HL-60 (cell line): ENCODE results near the gene ADGRL2.

ENCODE experiments used
- CTCF ChIP-seq: IDR thresholded peaks from one replicate; pipeline ENCODE4 v1.5.1; 2011; ENCODE audit warnings: low read length, control low read depth, inconsistent platforms; ENCODE audit not compliant: insufficient read depth
- POLR2AphosphoS5 ChIP-seq: IDR thresholded peaks from 2 replicates; pipeline ENCODE4 v1.6.1; 2012; ENCODE audit warnings: low read depth
- REST ChIP-seq: IDR thresholded peaks from 2 replicates; pipeline ENCODE4 v1.6.1; 2012; ENCODE audit warnings: low read depth; ENCODE audit not compliant: insufficient replicate concordance
- SPI1 ChIP-seq: IDR thresholded peaks from 2 replicates; pipeline ENCODE4 v1.6.1; 2012; ENCODE audit warnings: low read depth, mild to moderate bottlenecking, borderline replicate concordance

GRCh38 chr1:81792184-81792583 is 8.6 kb upstream of the ADGRL2 start:
- TF ChIP-seq POLR2AphosphoS5 (no peak), CTCF (no peak), REST (no peak), SPI1 (no peak)
